HCT116 (cell line): Measurements from ENCODE around the gene STAMBPL1.

Experiments
- MAX ChIP-seq: IDR thresholded peaks from 2 replicates; pipeline ENCODE4 v1.6.1; 2012
- RAD21 ChIP-seq: IDR thresholded peaks from 2 replicates; pipeline ENCODE4 v1.6.1; 2012; ENCODE audit warnings: low read depth, mild to moderate bottlenecking
- REST ChIP-seq: IDR thresholded peaks from 2 replicates; pipeline ENCODE4 v1.6.1; 2012; ENCODE audit warnings: low read depth

- no peak for TF ChIP-seq RAD21
- TF ChIP-seq REST: no peak
- no peak for TF ChIP-seq MAX
These were observed 36.9 kb downstream of the STAMBPL1 start for GRCh38 chr10:88916986-88917385.
